ENCODE results near the gene RARB.

DNA sequence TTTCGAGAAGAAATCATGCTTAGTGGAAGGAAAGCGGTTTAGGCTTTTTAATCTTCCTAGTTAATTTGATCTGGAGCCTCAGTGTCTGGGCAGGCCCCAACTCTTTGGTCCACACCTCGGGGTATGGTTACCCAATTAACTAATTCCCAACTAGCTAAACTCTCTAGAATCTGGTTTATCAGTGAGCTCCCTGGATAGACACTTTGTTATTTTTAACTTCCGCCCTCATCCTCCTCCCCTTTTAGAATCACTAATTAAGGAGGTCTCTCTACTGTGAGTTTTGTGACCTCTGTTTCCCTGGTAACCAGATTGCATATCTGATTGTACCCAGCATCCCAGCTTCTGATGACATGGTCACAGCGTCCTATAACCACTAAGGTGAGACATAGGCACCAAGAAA, 112.2 kb downstream of the RARB start:
- no peak for TF ChIP-seq EZH2 (IDR thresholded peaks at IDR 0.05; ENCODE audit: borderline replicate concordance, low read length)
- TF ChIP-seq, protein P1, sequence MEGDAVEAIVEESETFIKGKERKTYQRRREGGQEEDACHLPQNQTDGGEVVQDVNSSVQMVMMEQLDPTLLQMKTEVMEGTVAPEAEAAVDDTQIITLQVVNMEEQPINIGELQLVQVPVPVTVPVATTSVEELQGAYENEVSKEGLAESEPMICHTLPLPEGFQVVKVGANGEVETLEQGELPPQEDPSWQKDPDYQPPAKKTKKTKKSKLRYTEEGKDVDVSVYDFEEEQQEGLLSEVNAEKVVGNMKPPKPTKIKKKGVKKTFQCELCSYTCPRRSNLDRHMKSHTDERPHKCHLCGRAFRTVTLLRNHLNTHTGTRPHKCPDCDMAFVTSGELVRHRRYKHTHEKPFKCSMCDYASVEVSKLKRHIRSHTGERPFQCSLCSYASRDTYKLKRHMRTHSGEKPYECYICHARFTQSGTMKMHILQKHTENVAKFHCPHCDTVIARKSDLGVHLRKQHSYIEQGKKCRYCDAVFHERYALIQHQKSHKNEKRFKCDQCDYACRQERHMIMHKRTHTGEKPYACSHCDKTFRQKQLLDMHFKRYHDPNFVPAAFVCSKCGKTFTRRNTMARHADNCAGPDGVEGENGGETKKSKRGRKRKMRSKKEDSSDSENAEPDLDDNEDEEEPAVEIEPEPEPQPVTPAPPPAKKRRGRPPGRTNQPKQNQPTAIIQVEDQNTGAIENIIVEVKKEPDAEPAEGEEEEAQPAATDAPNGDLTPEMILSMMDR (IDR thresholded peaks at IDR 0.05; ENCODE audit: low read length): no peak
